GM12872 (cell line): ENCODE measurements around the gene TELO2.
A peak's percentile ranks its signal among the peaks of the same experiment; 100 is the strongest.

Experiments
- CTCF ChIP-seq: IDR thresholded peaks from 3 replicates; pipeline ENCODE4 v1.5.1; 2011; ENCODE audit warnings: low read depth, mild to moderate bottlenecking, low read length, moderate library complexity; ENCODE audit not compliant: insufficient read depth

Gene TELO2

GRCh38 chr16:1541293-1542165 lies 48.4 kb downstream of the TELO2 start:
- TF ChIP-seq CTCF, result no peak

DNA sequence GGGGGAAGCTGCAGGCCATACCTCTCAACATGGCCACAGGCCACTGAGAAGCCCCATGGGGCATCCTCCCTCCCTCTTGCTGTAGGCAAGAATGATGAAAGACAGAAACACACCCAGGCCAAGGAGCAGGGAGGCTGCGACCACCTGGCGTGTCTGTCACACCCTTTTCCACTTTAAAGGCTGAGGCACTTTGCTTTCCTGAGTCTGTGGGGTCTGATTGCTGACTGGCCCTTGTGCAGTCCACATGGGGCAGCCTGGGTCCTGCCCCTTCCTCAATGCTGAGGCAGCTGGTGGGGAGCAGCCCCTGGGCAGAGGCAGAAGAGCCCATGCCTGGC lies 49.0 kb downstream of the TELO2 start:
- no peak for TF ChIP-seq CTCF

DNA sequence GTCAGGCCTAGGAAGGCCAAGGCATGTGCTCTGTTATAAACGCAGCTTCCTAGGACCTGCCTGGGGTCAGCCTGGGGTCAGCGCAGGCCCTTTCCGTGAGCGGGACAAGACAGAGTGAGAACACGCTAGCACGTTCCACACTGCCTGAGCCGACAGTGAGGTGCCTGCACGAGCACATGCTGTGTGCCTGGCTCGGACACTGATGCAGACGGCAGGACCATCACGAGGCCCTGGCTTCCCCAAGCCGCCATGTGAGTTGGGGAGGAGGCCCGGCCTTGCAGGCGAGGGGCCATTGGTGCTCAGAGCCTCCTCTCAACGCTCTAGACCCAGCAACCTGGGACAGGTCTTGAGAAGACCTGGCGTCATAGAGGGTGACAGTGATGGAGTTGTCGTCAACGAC lies 49.4 kb downstream of the TELO2 start:
- no peak for TF ChIP-seq CTCF

- 0 out of 3 replicates have a peak, but pooled peaks have one; percentile 16 for TF ChIP-seq CTCF
These were observed 50.1 kb downstream of the TELO2 start for GRCh38 chr16:1543085-1543896.

DNA sequence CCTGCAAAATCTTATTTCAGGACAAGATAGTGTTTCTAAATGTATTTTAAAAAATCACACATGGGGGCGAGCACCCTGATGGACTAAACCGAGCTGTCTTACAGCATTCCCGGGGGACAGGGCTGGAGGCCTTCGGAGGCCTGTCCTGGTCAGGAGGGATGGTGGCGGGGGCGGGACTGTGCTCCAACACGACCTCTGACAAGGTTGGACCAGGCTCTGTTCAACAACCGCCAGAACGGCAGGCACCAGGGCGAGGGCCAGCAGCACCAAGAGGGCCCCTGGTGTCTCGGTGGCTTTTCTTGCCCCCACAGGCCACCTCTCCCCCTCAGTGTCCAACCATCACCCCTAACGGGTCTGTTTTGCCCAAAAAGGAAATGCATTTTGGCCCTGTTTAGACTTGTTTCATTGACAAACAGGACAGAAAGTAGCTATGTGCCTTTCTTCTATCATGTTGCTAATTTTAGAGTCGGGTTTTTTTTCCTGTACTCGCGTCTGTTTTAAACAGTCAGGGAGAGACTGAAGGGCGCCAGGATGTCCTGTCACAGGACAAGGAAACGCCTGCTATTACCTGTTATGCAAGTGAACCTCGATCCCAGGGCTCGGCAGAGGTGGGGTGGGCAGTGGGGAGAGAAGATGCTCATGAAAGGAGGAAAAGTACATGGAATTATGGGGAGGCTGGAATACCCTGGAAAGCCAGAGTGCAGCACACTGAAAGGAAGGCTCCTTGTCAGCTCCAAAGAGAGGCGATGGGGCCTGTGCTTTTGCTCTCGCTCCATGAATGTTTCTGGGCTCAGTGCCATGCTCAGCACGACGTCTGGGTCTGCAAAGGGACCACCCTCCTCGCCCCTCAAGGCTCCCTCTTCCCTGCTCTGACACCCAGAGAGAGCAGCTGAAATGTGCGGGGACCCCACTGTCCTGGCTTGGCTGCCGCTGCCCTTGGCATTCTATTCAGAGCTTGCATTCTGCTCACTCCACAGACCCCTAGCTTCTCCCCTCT lies 52.2 kb downstream of the TELO2 start:
- no peak for TF ChIP-seq CTCF

GRCh38 chr16:1546430-1546829 lies 53.3 kb downstream of the TELO2 start:
- TF ChIP-seq CTCF, result no peak
